HG02938 (cell line): Measurements from ENCODE around the gene RIT2.

Source experiments
- ATAC-seq: cut with Tn5 transposase; IDR thresholded peaks from one replicate; pipeline ENCODE4 v1.9.1; 2021; ENCODE audit warnings: mild to moderate bottlenecking, moderate library complexity; ENCODE audit not compliant: unreplicated experiment

RIT2 gene

DNA sequence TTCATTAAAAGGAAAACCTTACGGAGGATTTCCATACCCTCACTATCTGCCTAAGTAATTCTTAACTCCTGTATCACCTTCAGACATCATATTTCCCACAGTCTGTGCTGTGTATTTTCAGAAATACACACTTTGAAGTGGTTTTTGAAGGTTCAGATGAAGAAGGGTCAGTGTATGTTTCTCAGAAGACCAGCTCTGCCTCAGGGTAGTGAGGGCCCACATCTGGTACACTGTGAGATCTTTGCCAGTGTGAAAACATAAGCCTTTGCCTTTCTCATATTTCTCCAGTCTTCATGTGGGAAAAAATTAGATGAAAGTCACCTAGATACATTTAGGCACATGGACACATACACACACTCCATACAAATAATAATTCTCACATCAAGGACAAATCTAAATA is 408.4 kb downstream of the RIT2 start:
- ATAC-seq: no peak

DNA sequence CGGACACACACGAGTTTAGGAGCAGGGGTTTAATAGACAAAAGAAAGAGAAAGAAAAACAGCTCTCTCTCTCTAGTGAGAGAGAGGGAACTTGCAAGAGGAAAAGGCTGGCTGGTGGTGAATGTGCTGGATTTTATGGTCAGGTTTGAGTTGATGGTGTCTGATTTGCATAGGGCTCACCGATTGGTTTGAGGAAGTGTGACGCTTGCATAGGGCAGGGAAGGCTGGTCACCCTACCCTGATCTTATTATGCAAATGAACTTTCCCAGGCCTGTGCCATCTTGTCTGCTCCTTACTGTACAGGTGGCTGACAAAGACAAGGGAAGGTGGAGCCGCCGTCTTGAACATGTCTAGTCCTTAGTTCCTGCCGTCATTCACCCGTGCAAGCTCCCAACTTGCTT is 408.9 kb downstream of the RIT2 start:
- ATAC-seq: no peak

DNA sequence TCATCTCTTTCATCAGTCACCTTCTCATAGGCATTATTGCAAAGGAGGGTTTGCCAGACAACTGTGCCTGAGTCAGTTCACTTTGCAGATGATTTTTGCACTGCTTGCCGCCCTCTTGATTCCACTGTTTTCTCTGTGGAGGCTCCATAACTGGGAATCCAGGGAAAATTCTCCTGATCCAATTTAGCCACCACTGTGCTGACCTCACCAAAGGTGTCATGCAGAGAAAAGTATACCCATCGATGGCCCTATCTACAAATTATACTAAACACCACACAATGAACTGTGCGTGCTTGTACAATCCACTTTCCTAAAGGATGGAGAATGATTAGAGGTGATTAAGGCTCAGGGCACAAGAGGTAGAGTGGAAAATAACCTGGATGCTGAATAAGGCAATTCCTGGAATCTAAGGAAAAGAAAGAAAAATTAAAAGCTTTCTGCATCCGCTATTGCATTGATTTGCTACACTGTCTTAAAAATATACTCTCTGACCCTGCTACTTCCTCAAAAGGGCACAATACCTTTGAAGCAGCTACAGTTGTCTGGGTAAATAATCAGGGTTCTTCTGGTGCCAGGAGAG is 409.4 kb downstream of the RIT2 start:
- no peak for ATAC-seq
